Central memory CD8-positive, alpha-beta T cell (primary cell): ENCODE results near the gene SLC25A1.
A peak's percentile ranks its signal among the peaks of the same experiment; 100 is the strongest.
"Not testable (repeated sequence)": the region's sequence is repeated elsewhere in the genome, so short reads cannot be mapped to it uniquely, and the experiment has no call there.

Experiments
- ATAC-seq: fragments of 150-1000 bp; cut with Tn5 transposase; replicated peaks from 2 replicates; pipeline ENCODE4 v1.10.0; 2022; ENCODE audit warnings: mild to moderate bottlenecking, moderate FRiP score, moderate number of reproducible peaks; ENCODE audit not compliant: poor library complexity, severe bottlenecking; ENCODE audit errors: extremely low read depth
- DNase-seq, 2 donors: peaks; one replicate each; pipeline ENCODE4 v3.0.0; 2021; ENCODE audit warnings: low spot score in 2 of 2
- H3K27ac Mint-ChIP-seq: one replicate; pipeline ENCODE4 v1.8.0; 2022; ENCODE audit warnings: low read depth, mild to moderate bottlenecking, moderate library complexity, mixed read lengths
- H3K27me3 Mint-ChIP-seq: one replicate; pipeline ENCODE4 v1.8.0; 2022; ENCODE audit warnings: mixed read lengths
- H3K36me3 Mint-ChIP-seq: one replicate; pipeline ENCODE4 v1.8.0; 2022; ENCODE audit warnings: mild to moderate bottlenecking, moderate library complexity, mixed read lengths; ENCODE audit not compliant: insufficient read depth
- H3K4me1 Mint-ChIP-seq: one replicate; pipeline ENCODE4 v1.8.0; 2022; ENCODE audit warnings: mixed read lengths
- H3K4me3 Mint-ChIP-seq: one replicate; pipeline ENCODE4 v1.8.0; 2022; ENCODE audit warnings: mild to moderate bottlenecking, moderate library complexity, mixed read lengths
- H3K9me3 Mint-ChIP-seq: one replicate; pipeline ENCODE4 v1.8.0; 2022; ENCODE audit warnings: mixed read lengths

SLC25A1 gene

DNA sequence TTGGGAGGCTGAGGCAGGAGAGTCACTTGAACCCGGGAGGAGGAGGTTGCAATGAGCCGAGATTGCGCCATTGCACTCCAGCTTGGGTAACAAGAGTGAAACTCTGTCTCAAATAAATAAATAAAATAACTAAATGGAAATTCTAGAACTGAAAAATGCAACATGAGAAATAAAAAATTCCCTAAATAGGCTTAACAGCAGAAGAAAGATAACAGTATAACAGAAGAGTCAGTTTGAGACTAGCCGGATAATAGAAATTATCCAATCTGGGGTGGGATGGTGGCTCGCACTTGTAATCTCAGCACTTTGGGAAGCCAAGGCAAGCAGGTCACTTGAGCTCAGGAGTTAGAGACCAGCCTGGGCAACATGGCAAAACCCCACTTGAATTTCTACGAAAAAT lies 14.1 kb downstream of the SLC25A1 start:
- no peak for ATAC-seq
- DNase-seq = no peak
- no peak overlapping the region for H3K4me3 Mint-ChIP-seq
- H3K36me3 Mint-ChIP-seq = no peaks in the 10 kb centered on the region
- H3K9me3 Mint-ChIP-seq = no peaks in the 10 kb centered on the region
- peaks cover 8% of the 10 kb centered on the region for H3K4me1 Mint-ChIP-seq
- H3K27ac Mint-ChIP-seq = no peak overlapping the region
- peaks cover 40% of the 10 kb centered on the region for H3K27me3 Mint-ChIP-seq

DNA sequence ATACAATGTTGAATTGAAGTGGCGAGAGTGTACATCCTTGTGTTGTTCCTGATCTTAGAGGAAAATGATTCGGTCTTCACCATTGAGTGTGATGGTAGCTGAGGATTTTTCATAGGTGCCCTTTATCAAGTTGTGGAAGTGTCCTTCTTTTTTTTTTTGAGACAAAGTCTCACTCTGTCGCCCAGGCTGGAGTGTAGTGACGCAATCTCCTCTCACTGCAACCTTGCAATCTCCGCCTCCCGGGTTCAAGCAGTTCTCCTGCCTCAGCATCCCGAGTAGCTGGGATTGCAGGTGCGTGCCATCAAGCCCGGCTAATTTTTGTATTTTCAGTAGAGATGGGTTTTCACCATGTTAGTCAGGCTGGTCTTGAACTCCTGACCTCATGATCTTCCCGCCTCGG lies 19.9 kb downstream of the SLC25A1 start:
- not testable (repeated sequence) for H3K27ac Mint-ChIP-seq, H3K4me1 Mint-ChIP-seq, ATAC-seq, H3K36me3 Mint-ChIP-seq, H3K9me3 Mint-ChIP-seq, DNase-seq, H3K4me3 Mint-ChIP-seq
- H3K27me3 Mint-ChIP-seq = peaks cover 31% of the 10 kb centered on the region

DNA sequence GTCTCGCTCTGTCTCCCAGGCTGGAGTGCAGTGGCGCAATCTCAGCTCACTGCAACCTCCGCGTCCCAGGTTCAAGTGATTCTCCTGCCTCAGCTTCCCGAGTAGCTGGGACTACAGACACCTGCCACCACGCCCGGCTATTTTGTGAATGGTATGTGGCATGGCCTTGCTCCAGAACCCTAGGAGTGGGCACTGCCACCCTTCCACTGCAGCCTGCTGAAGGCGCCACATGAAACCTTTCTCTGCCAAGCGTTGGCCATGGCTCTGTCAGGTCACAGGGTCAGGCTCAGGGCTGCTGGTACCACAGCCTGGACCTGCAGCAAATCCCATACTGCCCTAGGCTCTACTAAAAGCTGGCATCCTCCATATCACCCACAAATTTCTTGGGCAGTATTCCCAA lies 22.4 kb downstream of the SLC25A1 start:
- not testable (repeated sequence) for H3K27ac Mint-ChIP-seq, DNase-seq, H3K4me3 Mint-ChIP-seq, H3K9me3 Mint-ChIP-seq, H3K36me3 Mint-ChIP-seq, ATAC-seq, H3K4me1 Mint-ChIP-seq
- peaks cover 50% of the 10 kb centered on the region for H3K27me3 Mint-ChIP-seq

DNA sequence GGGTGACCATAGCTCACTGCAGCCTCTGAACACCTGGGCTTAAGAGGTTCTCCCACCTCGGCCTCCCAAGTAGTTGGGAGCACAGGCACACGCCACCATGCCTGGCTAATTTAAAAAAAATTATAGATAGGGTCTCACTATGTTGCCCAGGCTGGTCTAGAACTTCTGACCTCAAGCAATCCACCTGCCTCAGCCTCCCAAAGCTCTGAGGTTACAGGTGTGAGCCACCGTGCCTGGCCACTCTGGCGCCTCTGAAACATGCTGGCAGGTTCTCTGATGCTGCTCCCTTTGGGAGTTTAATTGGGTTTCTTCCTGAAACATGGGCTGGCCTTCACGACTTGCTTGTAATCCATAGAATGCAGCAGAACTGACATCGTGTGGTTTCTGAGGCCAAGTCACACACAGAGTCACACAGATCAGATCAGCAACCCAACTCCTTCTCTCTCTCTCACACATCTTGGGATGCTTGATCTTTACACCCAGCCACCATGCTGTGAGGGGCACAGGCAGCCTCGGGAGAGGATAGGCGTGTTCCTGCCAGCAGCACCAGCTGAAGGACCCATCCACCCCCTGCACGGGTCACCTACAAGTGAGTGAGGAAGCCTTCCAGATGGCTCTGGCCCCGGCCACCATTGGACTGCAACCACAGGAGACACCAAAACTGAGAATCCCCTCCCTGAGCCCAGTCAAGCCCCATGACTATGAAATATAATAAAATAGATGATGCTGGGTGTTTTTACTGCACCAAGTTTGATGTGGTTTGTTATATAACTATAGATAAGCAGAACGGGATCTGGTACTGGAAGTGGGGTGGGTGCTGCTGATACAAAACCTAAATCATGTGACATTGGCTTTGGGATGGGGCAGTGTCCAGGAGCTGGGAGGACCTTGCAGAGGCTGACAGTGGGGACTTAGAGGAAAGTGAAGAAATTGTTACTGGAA lies 25.3 kb downstream of the SLC25A1 start:
- no peak for ATAC-seq
- H3K27ac Mint-ChIP-seq = no peak overlapping the region
- H3K36me3 Mint-ChIP-seq = no peaks in the 10 kb centered on the region
- H3K27me3 Mint-ChIP-seq = peaks cover 56% of the 10 kb centered on the region
- H3K9me3 Mint-ChIP-seq = no peaks in the 10 kb centered on the region
- no peak overlapping the region for H3K4me3 Mint-ChIP-seq
- H3K4me1 Mint-ChIP-seq = peaks cover 6% of the 10 kb centered on the region
- no peak for DNase-seq

DNA sequence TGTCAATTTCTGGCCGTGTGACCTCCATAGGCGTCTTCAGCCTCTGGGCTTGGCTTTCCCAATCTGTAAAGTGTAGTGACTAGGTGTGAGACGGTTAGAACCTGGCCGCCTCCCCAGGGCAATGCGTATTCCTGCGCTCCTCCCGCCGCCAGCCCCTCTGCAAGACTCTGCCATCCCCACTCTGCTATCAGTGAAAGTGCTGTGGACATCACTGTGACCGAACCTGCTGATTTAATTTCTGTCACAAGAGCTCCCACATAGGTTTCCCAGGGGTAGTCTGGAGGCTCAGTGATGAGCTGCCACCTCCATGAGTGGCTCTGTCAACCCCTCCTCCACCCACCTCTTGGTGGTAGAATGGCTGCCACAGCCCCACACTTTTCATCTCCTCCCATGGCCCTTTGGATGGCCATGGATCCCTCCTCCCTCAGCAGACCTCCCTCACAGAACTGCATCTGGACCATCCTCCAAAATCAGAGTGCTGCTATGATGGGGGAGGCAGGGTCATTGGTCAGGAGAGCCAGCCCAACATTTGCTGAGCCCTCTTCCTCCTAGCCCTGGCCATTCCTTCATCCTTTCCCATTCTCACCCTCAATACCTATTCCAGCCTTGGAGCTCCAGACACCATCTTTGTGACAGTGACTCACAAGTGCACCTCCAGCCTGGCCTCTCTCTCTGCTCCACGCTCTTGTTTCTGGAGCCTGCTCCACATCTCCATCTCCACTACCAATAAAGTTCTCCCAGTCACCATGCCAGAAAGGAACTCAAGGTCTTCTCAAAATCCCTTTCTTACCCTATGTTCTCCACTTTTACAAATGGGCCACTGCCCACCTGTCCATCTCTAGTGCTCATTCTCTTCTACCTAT lies 27.0 kb downstream of the SLC25A1 start:
- Mint-ChIP-seq H3K4me1 (peaks cover 6% of the 10 kb centered on the region), H3K27ac (no peak overlapping the region), H3K36me3 (no peaks in the 10 kb centered on the region), H3K9me3 (no peaks in the 10 kb centered on the region), H3K27me3 (peaks cover 52% of the 10 kb centered on the region), H3K4me3 (peak overlapping the region; percentile 68)
- ATAC-seq (no peak), DNase-seq (no peak)

DNA sequence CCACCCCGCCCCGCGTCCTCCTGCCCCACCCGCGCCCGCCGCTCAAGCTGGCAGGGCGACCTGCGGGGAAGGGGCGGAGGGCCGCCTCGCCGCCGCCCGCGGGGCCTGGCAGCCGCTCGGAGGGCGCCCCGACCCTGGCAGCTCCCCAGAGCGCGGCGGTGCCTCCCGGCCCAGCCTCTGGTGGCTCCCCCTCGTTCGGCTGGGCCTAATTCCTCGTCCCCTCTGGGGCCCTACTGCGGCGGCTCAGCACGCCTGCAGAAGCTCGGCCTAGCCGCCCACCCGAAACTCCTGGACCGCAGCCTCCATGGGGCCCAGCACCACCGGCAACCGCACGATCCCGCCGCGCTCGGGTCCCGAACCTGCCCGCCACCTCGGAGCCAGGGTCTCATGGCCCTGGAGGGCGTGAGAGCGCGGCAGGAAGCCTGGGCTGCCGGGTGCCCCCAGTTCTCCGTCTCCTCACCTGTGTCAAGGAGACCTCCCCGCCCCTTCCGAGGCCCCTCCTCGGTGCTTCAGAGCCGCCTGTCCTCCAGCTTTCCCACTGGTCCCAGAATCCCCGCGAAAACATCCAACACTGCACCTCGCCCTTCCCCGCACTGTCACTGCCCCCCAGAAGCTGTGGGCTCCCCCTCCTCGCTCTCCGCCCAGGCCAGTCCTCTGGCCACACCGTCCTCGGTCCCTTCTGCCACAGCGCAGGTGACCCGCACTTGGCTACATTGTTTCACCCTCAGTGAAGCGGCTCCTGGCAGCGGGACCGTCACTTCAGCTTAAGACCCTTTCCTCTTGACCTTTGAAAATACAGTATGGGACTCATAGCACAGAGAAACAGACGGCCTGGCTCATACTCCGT lies 27.8 kb downstream of the SLC25A1 start:
- Mint-ChIP-seq H3K36me3 (no peaks in the 10 kb centered on the region), H3K9me3 (no peaks in the 10 kb centered on the region), H3K4me3 (peak overlapping the region; percentile 68), H3K27me3 (peaks cover 46% of the 10 kb centered on the region), H3K4me1 (peaks cover 6% of the 10 kb centered on the region), H3K27ac (no peak overlapping the region)
- ATAC-seq = no peak
- DNase-seq = no peak

DNA sequence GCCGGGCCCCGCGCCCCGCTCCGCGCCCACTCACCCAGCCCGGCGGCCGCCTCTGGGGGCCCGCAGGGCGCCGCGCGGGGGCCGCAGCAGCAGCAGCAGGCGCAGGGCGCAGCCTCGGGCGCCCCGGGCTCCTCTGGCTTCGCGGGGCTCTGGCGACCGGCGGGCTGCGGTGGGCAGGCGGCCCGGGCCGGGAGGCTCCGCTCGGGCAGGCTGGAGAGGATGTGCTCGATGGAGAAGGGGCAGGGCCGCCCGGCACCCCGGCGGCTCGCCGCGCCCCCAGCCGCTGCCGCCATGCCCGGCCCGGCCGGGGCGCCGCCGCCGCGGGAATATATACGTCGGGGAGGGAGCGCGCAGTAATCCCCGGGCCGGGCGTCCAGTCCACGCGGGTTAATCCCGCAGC lies 28.5 kb downstream of the SLC25A1 start, which contains the start of gene GSC2:
TSS of gene GSC2 (minus strand) at position 302 of the 400 bp plus-strand sequence. CDS start at position 293, 9 bp downstream.
- ATAC-seq (peak; percentile 13), DNase-seq (no peak)
- Mint-ChIP-seq H3K4me3 (peak within 1 kb of the TSS; percentile 68), H3K36me3 (no peaks in the 10 kb centered on the region), H3K27me3 (peaks cover 43% of the 10 kb centered on the region), H3K27ac (no peak within 1 kb of the TSS), H3K9me3 (no peaks in the 10 kb centered on the region), H3K4me1 (peaks cover 6% of the 10 kb centered on the region)

DNA sequence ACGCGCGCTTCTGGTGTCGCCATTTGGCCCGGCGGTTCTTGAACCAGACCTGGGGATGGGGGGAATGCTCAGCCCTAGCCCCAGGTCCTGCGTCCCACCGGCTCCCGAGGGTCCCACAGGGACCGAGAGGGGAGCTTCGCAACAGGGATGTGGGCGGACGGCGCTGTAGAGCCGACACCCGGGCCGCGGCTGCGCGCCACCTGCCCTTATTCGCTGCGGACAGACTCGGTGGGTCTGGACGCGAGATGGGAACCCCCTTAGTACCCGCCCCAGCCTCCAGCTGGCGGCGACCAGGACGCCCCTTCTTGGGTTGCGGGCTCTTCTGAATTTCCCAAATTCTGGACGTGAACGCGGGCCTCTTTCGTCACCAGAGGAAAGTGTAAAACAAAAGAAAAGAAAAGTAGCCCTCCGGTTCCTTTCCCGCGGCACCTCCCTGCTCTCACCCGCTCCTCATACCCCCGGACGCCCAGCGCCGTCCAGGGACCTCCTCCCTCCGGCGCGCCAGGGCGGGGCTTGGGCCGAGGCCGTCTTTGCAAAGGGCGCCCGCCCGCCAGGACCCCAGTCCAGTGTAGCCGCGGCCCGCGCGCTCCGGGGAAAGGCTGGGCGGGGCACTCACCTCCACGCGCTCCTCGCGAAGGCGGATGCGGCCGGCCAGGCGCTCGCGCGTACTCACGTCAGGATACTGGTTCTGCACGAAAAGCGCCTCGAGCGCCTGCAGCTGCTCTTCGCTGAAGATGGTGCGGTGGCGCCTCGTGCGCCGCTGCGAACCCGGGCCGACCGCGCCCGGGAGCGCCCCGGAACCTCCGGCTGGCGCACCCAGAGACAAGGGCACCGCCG lies 29.3 kb downstream of the SLC25A1 start:
- Mint-ChIP-seq H3K4me3 (peak overlapping the region; percentile 28), H3K4me1 (peaks cover 12% of the 10 kb centered on the region), H3K27ac (no peak overlapping the region), H3K27me3 (peaks cover 37% of the 10 kb centered on the region), H3K9me3 (no peaks in the 10 kb centered on the region), H3K36me3 (peaks cover 5% of the 10 kb centered on the region)
- DNase-seq = no peak
- ATAC-seq = peak; percentile 13

DNA sequence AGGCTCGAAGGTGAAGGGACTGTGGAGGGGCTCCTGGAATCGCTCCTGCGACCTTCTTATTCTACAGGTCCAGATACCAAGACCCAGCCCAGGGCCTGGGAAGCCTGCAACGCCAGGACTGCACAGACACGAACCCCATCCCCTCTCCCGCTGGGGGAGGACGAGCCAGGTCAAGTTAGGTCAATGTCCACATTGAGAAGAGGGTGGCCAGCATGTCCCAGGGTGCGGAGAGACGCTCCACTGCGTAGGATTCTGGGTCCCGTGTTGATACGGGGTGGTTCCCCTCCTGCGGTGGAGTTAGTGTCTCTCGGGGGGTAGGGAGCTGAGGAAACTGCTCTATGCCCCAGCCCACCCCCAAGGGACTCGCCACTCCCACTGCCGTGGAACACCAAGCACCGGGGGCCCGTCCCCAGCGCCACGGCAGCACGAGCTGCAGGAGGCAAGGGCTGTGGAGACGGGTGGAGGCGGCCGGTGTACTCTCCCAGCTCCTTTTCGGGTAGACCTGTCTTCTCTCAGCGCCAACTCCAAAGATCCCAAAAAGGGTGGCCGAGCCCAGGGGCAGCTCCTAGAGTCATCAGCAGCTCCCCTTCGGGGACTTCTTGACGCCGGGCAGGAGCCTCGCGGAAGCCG lies 30.0 kb downstream of the SLC25A1 start:
- H3K4me3 Mint-ChIP-seq = no peak overlapping the region
- H3K4me1 Mint-ChIP-seq = peaks cover 20% of the 10 kb centered on the region
- peaks cover 30% of the 10 kb centered on the region for H3K27me3 Mint-ChIP-seq
- H3K36me3 Mint-ChIP-seq = peaks cover 9% of the 10 kb centered on the region
- no peaks in the 10 kb centered on the region for H3K9me3 Mint-ChIP-seq
- ATAC-seq (no peak), DNase-seq (no peak)
- H3K27ac Mint-ChIP-seq = no peak overlapping the region

DNA sequence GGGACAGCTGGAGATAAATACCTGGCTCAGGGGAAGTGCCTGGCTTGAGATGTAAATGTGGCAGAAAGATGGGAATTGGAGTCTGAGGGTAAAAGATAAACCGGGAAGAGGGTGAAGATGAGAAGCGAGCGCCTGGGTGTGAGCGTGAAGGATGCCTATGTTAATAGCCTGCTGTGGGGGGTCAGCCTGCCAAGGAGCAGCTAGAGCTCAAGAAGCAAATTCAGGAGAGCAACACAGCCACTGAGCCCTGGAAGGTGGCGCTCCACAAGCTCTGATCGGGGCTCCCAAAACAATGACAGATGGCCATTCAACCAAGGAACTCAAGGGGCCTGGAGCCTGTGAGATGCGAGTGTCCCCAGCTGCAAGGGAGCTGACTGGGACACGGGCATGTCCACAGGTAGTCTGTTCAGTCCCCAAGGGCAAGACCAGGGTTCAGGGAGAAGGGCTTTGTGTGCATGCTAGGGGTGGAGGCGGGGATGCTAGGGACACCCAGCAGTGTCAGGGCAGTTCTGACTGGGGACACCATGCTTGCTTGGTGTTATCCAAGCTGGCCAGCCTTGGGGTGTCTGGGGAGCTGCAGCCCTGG lies 31.2 kb downstream of the SLC25A1 start:
- H3K27me3 Mint-ChIP-seq = peaks cover 18% of the 10 kb centered on the region
- peaks cover 9% of the 10 kb centered on the region for H3K36me3 Mint-ChIP-seq
- peaks cover 24% of the 10 kb centered on the region for H3K4me1 Mint-ChIP-seq
- H3K27ac Mint-ChIP-seq = no peak overlapping the region
- no peak overlapping the region for H3K4me3 Mint-ChIP-seq
- DNase-seq (no peak), ATAC-seq (no peak)
- H3K9me3 Mint-ChIP-seq = no peaks in the 10 kb centered on the region
